Subcutaneous adipose tissue (tissue), 4 donors: Measurements from ENCODE around the gene PIP5K1C. TPM values are rescaled to one million over a fixed set of nuclear protein-coding genes. Genes with fewer than 3 reads are reported as not detected.

Source experiments
- CTCF ChIP-seq: fragments of 450-650 bp; IDR thresholded peaks from one replicate; pipeline ENCODE4 v1.5.1; 2016; ENCODE audit warnings: low read depth, mild to moderate bottlenecking, control low read depth, antibody characterized with exemption, moderate library complexity
- total RNA-seq, 4 donors: library from RNA; depleted of rRNA; stranded (reverse); fragments of >200 nt; gene quantifications; one replicate each; pipeline ENCODE4 v1.1.0, GENCODE V29; 2016

Gene PIP5K1C
- total RNA-seq, 4 donors from 2014 or later: 10.1 to 25.4 (median 13.7) TPM

- no peak for TF ChIP-seq CTCF
These were observed 114.1 kb downstream of the PIP5K1C start for GRCh38 chr19:3586127-3586626.

- TF ChIP-seq CTCF: no peak
These were observed 114.8 kb downstream of the PIP5K1C start, which contains the start of gene GIPC3 for GRCh38 chr19:3585301-3586126. TSS of gene GIPC3 (plus strand) at chr19:3585478. CDS start at chr19:3585598, 120 bp downstream.

Other genes starting within 250 kb of the PIP5K1C start
- gene SMIM24, start 219.9 kb downstream of the PIP5K1C start, total RNA-seq: not detected
- gene SMIM44, start 217.0 kb downstream of the PIP5K1C start, total RNA-seq: not detected
- gene DOHH, start 199.8 kb downstream of the PIP5K1C start, total RNA-seq: 10 to 100 TPM in 2 of 4 donors, 1 to 10 TPM in 2; 4.9 to 11.9 (median 8.9) TPM
- gene FZR1, start 194.2 kb downstream of the PIP5K1C start, total RNA-seq: 10 to 100 TPM in 3 of 4 donors, 1 to 10 TPM in 1; 8.2 to 28.3 (median 13.0) TPM
- 1 to 10 TPM in 2 of 4 donors, not detected in 2; 1.8 to 4.1 TPM for gene TEKTIP1, start 161.3 kb downstream of the PIP5K1C start, total RNA-seq
- 10 to 100 TPM; 28.5 to 56.1 (median 34.1) TPM for gene MFSD12, start 142.9 kb downstream of the PIP5K1C start, total RNA-seq
- 100 to 1,000 TPM in 2 of 4 donors, 10 to 100 TPM in 2; 51.4 to 124 (median 102) TPM for gene HMG20B, start 127.5 kb downstream of the PIP5K1C start, total RNA-seq
- gene GIPC3, start 115.0 kb downstream of the PIP5K1C start, total RNA-seq: 1 to 10 TPM in 3 of 4 donors, under 1 TPM in 1; 0.66 to 4.5 (median 1.7) TPM
- 1 to 10 TPM in 1 of 4 donors, under 1 TPM in 1, not detected in 2; 0.34 to 4.0 TPM for gene TBXA2R, start 93.6 kb downstream of the PIP5K1C start, total RNA-seq
- gene CACTIN, start 73.7 kb downstream of the PIP5K1C start, total RNA-seq: 10 to 100 TPM; 10.9 to 29.0 (median 16.8) TPM
- under 1 TPM in 1 of 4 donors, not detected in 3; 0.22 TPM for gene TJP3, start 7.9 kb upstream of the PIP5K1C start, total RNA-seq
- gene APBA3, start 61.2 kb upstream of the PIP5K1C start, total RNA-seq: 10 to 100 TPM; 12.4 to 31.3 (median 15.4) TPM
- 10 to 100 TPM; 47.6 to 93.8 (median 66.5) TPM for gene MRPL54, start 62.2 kb upstream of the PIP5K1C start, total RNA-seq
- gene RAX2, start 71.8 kb upstream of the PIP5K1C start, total RNA-seq: not detected
- gene MATK, start 85.9 kb upstream of the PIP5K1C start, total RNA-seq: 10 to 100 TPM in 1 of 4 donors, 1 to 10 TPM in 3; 1.5 to 25.8 (median 2.7) TPM
- not detected for gene ZFR2, start 168.6 kb upstream of the PIP5K1C start, total RNA-seq
- gene ATCAY, start 180.2 kb upstream of the PIP5K1C start, total RNA-seq: not detected
- not detected for gene NMRK2, start 232.6 kb upstream of the PIP5K1C start, total RNA-seq